ENCODE results near the gene EP400. TPM values are rescaled to one million over a fixed set of nuclear protein-coding genes. Genes with fewer than 3 reads are reported as not detected.
"Not testable (repeated sequence)": the region's sequence is repeated elsewhere in the genome, so short reads cannot be mapped to it uniquely, and the experiment has no call there.

Gene EP400
- total RNA-seq, 1 experiment from 2014 or later: 61.7 TPM

DNA sequence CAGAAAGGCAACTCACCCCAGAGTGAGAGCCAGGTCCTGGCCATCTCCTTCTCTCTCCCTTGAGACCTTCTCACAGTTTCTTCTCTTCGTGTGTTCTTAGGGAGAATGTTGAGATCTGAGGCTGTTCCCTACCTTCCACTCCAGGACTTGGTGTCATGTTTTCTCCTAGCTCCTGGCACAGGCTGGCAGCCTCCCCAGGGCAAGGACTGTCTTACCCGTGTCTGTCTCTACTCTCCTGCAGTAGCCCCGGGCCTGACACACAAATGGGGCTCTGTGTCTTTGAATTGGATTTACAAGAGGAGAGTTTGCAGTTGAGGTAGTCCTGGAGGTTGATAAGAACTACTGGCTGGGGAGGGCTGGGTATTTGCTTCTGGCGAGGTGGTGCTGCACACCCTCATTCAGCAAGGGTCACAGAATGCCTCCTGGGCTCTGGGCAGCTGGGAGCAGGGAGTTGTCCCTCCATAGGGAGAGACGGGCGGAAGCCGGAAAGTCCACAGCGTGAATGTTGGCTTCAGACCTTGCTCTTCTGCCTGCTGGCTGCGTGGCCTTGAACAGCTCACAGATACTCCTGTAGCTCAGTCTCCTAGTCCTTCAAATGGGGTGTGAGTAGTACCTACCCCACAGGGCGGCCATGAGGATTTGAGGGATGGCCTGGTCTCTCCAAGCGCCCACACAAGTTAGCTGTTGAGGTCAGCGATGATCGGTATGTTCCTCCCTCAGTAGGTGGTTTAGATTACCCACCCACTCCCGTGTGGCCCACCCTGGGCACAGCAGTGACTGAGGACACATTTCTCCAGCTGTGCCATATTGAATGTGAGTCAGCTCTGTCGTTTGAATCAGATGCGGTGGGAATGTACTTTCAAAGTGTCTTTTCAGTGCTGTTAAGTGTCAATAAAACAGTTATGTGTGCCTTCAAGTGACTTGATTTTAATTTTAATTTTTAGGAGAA lies 10.2 kb downstream of the EP400 start:
- Histone ChIP-seq H4K91ac (ENCODE audit: insufficient read length, low read depth, low read length) (no peak overlapping the region), H4K5ac (ENCODE audit: insufficient read length, low read depth, low read length) (no peak overlapping the region), H3K56ac (ENCODE audit: insufficient read length, low read depth, low read length) (no peak overlapping the region), H3K23me2 (ENCODE audit: insufficient read length, low read depth, low read length, poor library complexity, severe bottlenecking) (no peaks in the 10 kb centered on the region), H4K8ac (replicated peaks; ENCODE audit: insufficient read length, low read depth, low read length) (no peak overlapping the region), H3K18ac (ENCODE audit: insufficient read length, low read depth, low read length) (no peak overlapping the region), H3K4me2 (ENCODE audit: insufficient read depth, insufficient read length, low read length) (no peak overlapping the region), H3K23ac (ENCODE audit: insufficient read length, low read depth, low read length) (no peak overlapping the region), H2BK5ac (ENCODE audit: insufficient read length, low read length) (no peak overlapping the region), H2BK20ac (ENCODE audit: low read depth, low read length, poor library complexity, severe bottlenecking) (no peak overlapping the region), H3K4ac (ENCODE audit: low read depth, low read length) (no peak overlapping the region), H3K4me1 (ENCODE audit: insufficient read depth, low read length) (no peaks in the 10 kb centered on the region), H2AFZ (ENCODE audit: low read length) (no peak overlapping the region), H4K20me1 (ENCODE audit: control insufficient read depth, insufficient read depth, insufficient read length) (no peaks in the 10 kb centered on the region), H3K79me2 (ENCODE audit: insufficient read depth, low read length) (peaks cover 5% of the 10 kb centered on the region; the same call in 1 of the 2 replicates), H3K27me3 (ENCODE audit: insufficient read depth, low read length) (no peaks in the 10 kb centered on the region), H3K9me3 (ENCODE audit: control insufficient read depth, low read depth, low read length) (no peaks in the 10 kb centered on the region), H3K27ac (ENCODE audit: insufficient read length, low read depth, low read length) (no peak overlapping the region), H3K79me1 (ENCODE audit: insufficient read depth, low read depth, low read length, poor library complexity, severe bottlenecking) (peaks cover 4% of the 10 kb centered on the region), H2AK5ac (ENCODE audit: insufficient read length, low read length) (no peak overlapping the region), H3T11ph (ENCODE audit: low read length) (no peak overlapping the region), H2BK120ac (ENCODE audit: low read depth, low read length, poor library complexity, severe bottlenecking) (no peak overlapping the region), H2BK12ac (ENCODE audit: insufficient read length, low read depth, low read length) (no peak overlapping the region), H3K9ac (ENCODE audit: extremely low read depth, insufficient read length, low read length) (no peak overlapping the region), H3K14ac (ENCODE audit: insufficient read depth, low read length) (no peak overlapping the region), H2BK15ac (ENCODE audit: low read depth, low read length) (no peak overlapping the region)
- WGBS (ENCODE audit: extremely low coverage, insufficient read length, low lambda C conversion rate): no CpG with 5 or more reads among the region's 16 CpGs
- Mint-ChIP-seq H3K27ac (peak overlapping the region; percentile 58 to 93 (median 83); a peak in 6 of 7 replicates), H3K27me3 (ENCODE audit: low read depth) (no peaks in the 10 kb centered on the region), H3K4me1 (peaks cover 18 to 21% of the 10 kb centered on the region in 2 experiments), H3K9me3 (no peaks in the 10 kb centered on the region), H3K36me3 (ENCODE audit: insufficient read depth in 1 of 3, low read depth in 3 of 3) (peaks cover 4 to 21% (median 14%) of the 10 kb centered on the region in 3 experiments; a peak in 6 of 7 replicates), H3K4me3 (no peak overlapping the region)
- no peak for DNase-seq
- TF ChIP-seq, protein P1, sequence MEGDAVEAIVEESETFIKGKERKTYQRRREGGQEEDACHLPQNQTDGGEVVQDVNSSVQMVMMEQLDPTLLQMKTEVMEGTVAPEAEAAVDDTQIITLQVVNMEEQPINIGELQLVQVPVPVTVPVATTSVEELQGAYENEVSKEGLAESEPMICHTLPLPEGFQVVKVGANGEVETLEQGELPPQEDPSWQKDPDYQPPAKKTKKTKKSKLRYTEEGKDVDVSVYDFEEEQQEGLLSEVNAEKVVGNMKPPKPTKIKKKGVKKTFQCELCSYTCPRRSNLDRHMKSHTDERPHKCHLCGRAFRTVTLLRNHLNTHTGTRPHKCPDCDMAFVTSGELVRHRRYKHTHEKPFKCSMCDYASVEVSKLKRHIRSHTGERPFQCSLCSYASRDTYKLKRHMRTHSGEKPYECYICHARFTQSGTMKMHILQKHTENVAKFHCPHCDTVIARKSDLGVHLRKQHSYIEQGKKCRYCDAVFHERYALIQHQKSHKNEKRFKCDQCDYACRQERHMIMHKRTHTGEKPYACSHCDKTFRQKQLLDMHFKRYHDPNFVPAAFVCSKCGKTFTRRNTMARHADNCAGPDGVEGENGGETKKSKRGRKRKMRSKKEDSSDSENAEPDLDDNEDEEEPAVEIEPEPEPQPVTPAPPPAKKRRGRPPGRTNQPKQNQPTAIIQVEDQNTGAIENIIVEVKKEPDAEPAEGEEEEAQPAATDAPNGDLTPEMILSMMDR (conservative IDR thresholded peaks at IDR 0.05): no peak

DNA sequence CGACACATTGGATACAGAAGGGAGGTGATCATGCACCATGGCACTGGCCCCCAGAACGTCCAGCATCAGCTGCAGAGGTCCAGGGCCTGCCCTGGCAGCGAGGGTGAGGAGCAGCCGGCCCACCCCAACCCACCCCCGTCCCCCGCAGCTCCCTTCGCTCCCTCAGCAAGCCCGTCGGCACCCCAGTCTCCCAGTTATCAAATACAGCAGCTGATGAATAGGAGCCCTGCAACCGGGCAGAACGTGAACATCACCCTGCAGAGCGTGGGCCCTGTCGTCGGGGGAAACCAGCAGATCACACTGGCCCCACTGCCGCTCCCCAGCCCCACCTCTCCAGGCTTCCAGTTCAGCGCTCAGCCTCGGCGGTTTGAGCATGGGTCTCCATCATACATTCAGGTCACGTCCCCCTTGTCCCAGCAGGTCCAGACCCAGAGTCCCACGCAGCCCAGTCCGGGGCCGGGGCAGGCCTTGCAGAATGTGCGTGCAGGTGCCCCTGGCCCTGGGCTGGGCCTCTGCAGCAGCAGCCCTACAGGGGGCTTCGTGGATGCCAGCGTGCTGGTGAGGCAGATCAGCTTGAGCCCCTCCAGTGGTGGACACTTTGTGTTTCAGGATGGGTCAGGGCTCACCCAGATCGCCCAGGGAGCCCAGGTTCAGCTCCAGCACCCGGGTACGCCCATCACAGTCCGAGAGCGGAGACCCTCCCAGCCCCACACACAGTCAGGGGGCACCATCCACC lies 11.0 kb downstream of the EP400 start:
- not testable (repeated sequence) for H3K79me1 ChIP-seq (ENCODE audit: insufficient read depth, low read depth, low read length, poor library complexity, severe bottlenecking); H3K9me3 ChIP-seq (ENCODE audit: control insufficient read depth, low read depth, low read length); H3K23me2 ChIP-seq (ENCODE audit: insufficient read length, low read depth, low read length, poor library complexity, severe bottlenecking); H4K20me1 ChIP-seq (ENCODE audit: control insufficient read depth, insufficient read depth, insufficient read length); H3K4me1 ChIP-seq (ENCODE audit: insufficient read depth, low read length); H2BK15ac ChIP-seq (ENCODE audit: low read depth, low read length); DNase-seq; H3K9me3 Mint-ChIP-seq; H3K27ac ChIP-seq (ENCODE audit: insufficient read length, low read depth, low read length); H3K79me2 ChIP-seq (ENCODE audit: insufficient read depth, low read length); H2AFZ ChIP-seq (ENCODE audit: low read length); H4K91ac ChIP-seq (ENCODE audit: insufficient read length, low read depth, low read length); H3K14ac ChIP-seq (ENCODE audit: insufficient read depth, low read length); H2AK5ac ChIP-seq (ENCODE audit: insufficient read length, low read length); H3K18ac ChIP-seq (ENCODE audit: insufficient read length, low read depth, low read length); H3K27me3 ChIP-seq (ENCODE audit: insufficient read depth, low read length); H3K4me3 Mint-ChIP-seq; H2BK20ac ChIP-seq (ENCODE audit: low read depth, low read length, poor library complexity, severe bottlenecking); H3K9ac ChIP-seq (ENCODE audit: extremely low read depth, insufficient read length, low read length); H4K5ac ChIP-seq (ENCODE audit: insufficient read length, low read depth, low read length); H3K23ac ChIP-seq (ENCODE audit: insufficient read length, low read depth, low read length); H3K4ac ChIP-seq (ENCODE audit: low read depth, low read length); H4K8ac ChIP-seq (replicated peaks; ENCODE audit: insufficient read length, low read depth, low read length); H3K27me3 Mint-ChIP-seq (ENCODE audit: low read depth); H2BK120ac ChIP-seq (ENCODE audit: low read depth, low read length, poor library complexity, severe bottlenecking); H2BK12ac ChIP-seq (ENCODE audit: insufficient read length, low read depth, low read length); H3K4me2 ChIP-seq (ENCODE audit: insufficient read depth, insufficient read length, low read length); H3T11ph ChIP-seq (ENCODE audit: low read length); H3K56ac ChIP-seq (ENCODE audit: insufficient read length, low read depth, low read length); H2BK5ac ChIP-seq (ENCODE audit: insufficient read length, low read length)
- H3K27ac Mint-ChIP-seq: peak overlapping the region in 1 of 3 experiments; percentile 83; a peak in 2 of 7 replicates
- peaks cover 18 to 23% of the 10 kb centered on the region in 2 experiments for H3K4me1 Mint-ChIP-seq
- peaks cover 4 to 23% (median 18%) of the 10 kb centered on the region in 3 experiments; a peak in 6 of 7 replicates for H3K36me3 Mint-ChIP-seq (ENCODE audit: insufficient read depth in 1 of 3, low read depth in 3 of 3)
- WGBS (ENCODE audit: extremely low coverage, insufficient read length, low lambda C conversion rate): no CpG with 5 or more reads among the region's 30 CpGs
